Uterus (tissue), 4 donors: ENCODE results near the gene UGT1A6. TPM values are rescaled to one million over a fixed set of nuclear protein-coding genes. Genes with fewer than 3 reads are reported as not detected.

Experiments used
- DNase-seq, 2 donors: peaks; one replicate each; pipeline ENCODE4 v3.0.0-alpha.2; 2019 to 2020
- H3K27ac ChIP-seq, 2 donors: fragments of 200-600 bp; sonication (generic); 1 replicate in 1 of 2; 2 replicates in 1 of 2; pipeline ENCODE4 v1.5.1; 2016 to 2018
- H3K27me3 ChIP-seq, 2 donors: fragments of 200-600 bp; sonication (generic); one replicate each; pipeline ENCODE4 v1.5.1; 2018 to 2019; ENCODE audit warnings: control low read depth in 1 of 2
- H3K36me3 ChIP-seq, 2 donors: fragments of 200-600 bp; sonication (generic); one replicate each; pipeline ENCODE4 v1.5.1; 2019; ENCODE audit warnings: control low read depth in 1 of 2
- H3K4me1 ChIP-seq, 2 donors: fragments of 200-600 bp; sonication (generic); one replicate each; pipeline ENCODE4 v1.5.1; 2018 to 2019; ENCODE audit warnings: control low read depth in 1 of 2
- H3K4me3 ChIP-seq, 2 donors: fragments of 200-600 bp; sonication (generic); 1 replicate in 1 of 2; 2 replicates in 1 of 2; pipeline ENCODE4 v1.5.1; 2018 to 2019; ENCODE audit warnings: mild to moderate bottlenecking in 1 of 2
- H3K9me3 ChIP-seq, 2 donors: fragments of 200-600 bp; sonication (generic); one replicate each; pipeline ENCODE4 v1.5.1; 2019; ENCODE audit warnings: control low read depth in 1 of 2
- POLR2A ChIP-seq, 2 donors: fragments of 450-650 bp; IDR thresholded peaks; one replicate each; pipeline ENCODE4 v1.6.1; 2016; ENCODE audit warnings: antibody characterized with exemption in 2 of 2, mild to moderate bottlenecking in 1 of 2, moderate library complexity in 1 of 2
- intact Hi-C: fragments of 100-400 bp; cut with DNase I; formaldehyde crosslinking; loops from one replicate; pipeline ENCODE4 v1.15.1; 2023; ENCODE audit warnings: low total_unique reads
- total RNA-seq, 4 donors: library from RNA; depleted of rRNA in 3 of 4; stranded (reverse); fragments of >200 nt in 3 of 4; gene quantifications; one replicate each; pipeline versions ENCODE4 v1.1.0 to v1.2.4, GENCODE V29; 2014 to 2023
- TF ChIP-seq, protein P1 (sequence below), 4 experiments: fragments of 200-600 bp in 2 of 4; fragments of 450-650 bp in 2 of 4; sonication (generic) in 2 of 4; IDR thresholded peaks; one replicate each; pipeline ENCODE4 v1.5.1; 2016 to 2019; ENCODE audit warnings: antibody characterized with exemption in 4 of 4, mild to moderate bottlenecking in 2 of 4, moderate library complexity in 1 of 4
- donor health status: DM: yes; HTN: yes; CAD: no.

UGT1A6 gene
- total RNA-seq, 4 donors from 2014 or later: not detected

DNA sequence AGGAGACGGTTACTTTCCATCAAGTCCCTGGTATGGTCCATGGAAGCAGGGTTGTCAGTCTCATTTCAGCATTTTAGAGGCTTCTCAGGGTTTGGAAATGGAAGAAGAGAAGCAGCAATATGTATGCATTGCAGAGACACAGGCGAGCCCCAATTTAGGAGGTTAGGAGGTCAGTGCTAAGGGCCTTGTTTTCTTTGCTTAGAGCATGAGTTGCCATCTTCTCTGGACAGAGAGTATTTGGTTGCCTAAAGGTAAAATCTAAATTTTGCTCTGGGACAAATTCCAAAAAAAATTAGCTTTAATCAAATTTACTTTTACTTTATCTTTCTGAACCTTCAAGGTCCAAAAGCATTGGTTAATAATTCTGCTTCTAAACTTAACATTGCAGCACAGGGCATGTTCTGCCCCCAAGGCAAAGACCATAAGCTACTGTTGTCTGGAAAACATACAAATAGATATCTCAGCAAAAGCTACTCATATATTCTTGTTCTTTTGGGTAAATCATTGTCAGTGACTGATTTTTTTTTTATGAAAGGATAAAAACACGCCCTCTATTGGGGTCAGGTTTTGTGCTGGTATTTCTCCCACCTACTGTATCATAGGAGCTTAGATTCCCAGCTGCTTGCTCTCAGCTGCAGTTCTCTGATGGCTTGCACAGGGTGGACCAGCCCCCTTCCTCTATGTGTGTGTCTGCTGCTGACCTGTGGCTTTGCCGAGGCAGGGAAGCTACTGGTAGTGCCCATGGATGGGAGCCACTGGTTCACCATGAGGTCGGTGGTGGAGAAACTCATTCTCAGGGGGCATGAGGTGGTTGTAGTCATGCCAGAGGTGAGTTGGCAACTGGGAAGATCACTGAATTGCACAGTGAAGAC, 21.2 kb upstream of the UGT1A6 start, which contains the start of gene UGT1A9:
Gene UGT1A9, plus strand, starts transcription at position 609 of the 872 bp plus-strand sequence. Its CDS starts 37 bp downstream, at position 646.
- Histone ChIP-seq H3K9me3 (no peaks in the 10 kb centered on the region), H3K27ac (no peak within 1 kb of the TSS), H3K4me3 (no peak within 1 kb of the TSS), H3K36me3 (no peaks in the 10 kb centered on the region), H3K4me1 (no peaks in the 10 kb centered on the region), H3K27me3 (no peaks in the 10 kb centered on the region)
- no peak for DNase-seq
- TF ChIP-seq, protein P1, sequence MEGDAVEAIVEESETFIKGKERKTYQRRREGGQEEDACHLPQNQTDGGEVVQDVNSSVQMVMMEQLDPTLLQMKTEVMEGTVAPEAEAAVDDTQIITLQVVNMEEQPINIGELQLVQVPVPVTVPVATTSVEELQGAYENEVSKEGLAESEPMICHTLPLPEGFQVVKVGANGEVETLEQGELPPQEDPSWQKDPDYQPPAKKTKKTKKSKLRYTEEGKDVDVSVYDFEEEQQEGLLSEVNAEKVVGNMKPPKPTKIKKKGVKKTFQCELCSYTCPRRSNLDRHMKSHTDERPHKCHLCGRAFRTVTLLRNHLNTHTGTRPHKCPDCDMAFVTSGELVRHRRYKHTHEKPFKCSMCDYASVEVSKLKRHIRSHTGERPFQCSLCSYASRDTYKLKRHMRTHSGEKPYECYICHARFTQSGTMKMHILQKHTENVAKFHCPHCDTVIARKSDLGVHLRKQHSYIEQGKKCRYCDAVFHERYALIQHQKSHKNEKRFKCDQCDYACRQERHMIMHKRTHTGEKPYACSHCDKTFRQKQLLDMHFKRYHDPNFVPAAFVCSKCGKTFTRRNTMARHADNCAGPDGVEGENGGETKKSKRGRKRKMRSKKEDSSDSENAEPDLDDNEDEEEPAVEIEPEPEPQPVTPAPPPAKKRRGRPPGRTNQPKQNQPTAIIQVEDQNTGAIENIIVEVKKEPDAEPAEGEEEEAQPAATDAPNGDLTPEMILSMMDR (IDR thresholded peaks at IDR 0.05): no peak
- no peak for TF ChIP-seq POLR2A (IDR thresholded peaks at IDR 0.05)
- intact Hi-C loops: no loop called here

DNA sequence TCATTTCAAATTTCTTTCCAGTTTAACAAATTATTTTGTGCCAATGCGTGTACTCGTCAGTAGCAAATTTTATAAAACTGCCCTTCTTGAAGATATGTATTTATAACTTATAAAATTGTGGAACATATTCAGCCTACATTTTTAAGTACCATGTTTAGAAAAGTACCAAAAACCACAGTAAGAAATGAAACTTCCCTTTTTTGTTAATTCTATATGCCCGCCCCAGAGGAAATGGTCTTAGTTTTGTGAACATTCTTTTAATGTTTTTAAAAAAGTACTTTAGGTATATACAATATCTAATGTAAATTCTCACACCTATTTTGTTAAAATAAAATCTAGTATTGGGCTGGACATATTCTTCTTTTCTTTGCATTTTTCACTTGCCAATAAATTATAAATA, 19.8 kb upstream of the UGT1A6 start:
- no peak overlapping the region for H3K27ac ChIP-seq
- intact Hi-C loops: no loop called here
- no peaks in the 10 kb centered on the region for H3K36me3 ChIP-seq
- H3K4me1 ChIP-seq: no peaks in the 10 kb centered on the region
- no peak overlapping the region for H3K4me3 ChIP-seq
- no peaks in the 10 kb centered on the region for H3K9me3 ChIP-seq
- DNase-seq: no peak
- H3K27me3 ChIP-seq: no peaks in the 10 kb centered on the region
- TF ChIP-seq POLR2A (IDR thresholded peaks at IDR 0.05): no peak
- TF ChIP-seq, protein P1 (IDR thresholded peaks at IDR 0.05): no peak

DNA sequence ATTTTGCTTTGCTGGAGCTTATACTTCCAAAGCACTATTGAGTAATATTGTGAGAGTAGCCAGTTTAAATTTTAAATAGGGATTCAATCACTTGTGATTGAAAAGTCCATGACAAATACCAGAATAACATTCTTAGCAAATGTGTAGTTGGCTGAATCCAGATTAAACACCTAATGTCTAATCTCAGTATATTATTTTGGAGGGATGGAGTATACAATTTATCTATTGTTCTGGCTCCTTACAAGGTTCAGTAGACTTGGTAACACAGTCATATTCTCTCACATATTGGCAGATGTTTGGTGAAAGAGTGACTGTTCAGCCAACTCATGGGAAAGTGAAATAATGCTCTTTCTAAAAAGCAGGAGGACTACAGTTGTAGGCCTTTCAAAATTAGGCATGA, 18.8 kb upstream of the UGT1A6 start:
- Histone ChIP-seq H3K9me3 (no peaks in the 10 kb centered on the region), H3K27me3 (no peaks in the 10 kb centered on the region), H3K4me3 (no peak overlapping the region), H3K36me3 (no peaks in the 10 kb centered on the region), H3K4me1 (no peaks in the 10 kb centered on the region), H3K27ac (no peak overlapping the region)
- DNase-seq: no peak
- intact Hi-C loops: no loop called here
- TF ChIP-seq POLR2A (IDR thresholded peaks at IDR 0.05): no peak
- TF ChIP-seq, protein P1 (IDR thresholded peaks at IDR 0.05): no peak

DNA sequence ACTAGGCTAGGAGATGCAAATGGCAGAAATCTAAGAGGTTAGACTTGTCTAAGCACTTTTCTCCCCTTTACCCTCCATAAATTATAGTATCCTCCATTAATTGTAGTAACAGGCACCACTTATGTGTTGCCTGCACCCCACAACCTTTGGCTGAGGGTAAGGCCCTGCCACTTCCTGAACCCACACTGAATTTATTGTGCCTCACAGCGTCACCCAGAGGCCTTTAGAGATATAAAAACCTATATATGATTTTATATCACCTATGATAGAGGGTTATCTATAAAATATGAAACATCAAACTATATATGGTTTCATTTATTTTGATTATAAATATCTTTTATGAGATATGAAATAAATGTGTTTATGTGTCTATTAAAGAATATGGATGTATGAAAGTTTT, 18.4 kb upstream of the UGT1A6 start:
- no peaks in the 10 kb centered on the region for H3K9me3 ChIP-seq
- no peak overlapping the region for H3K4me3 ChIP-seq
- no peak for DNase-seq
- H3K4me1 ChIP-seq: no peaks in the 10 kb centered on the region
- intact Hi-C loops: no loop called here
- H3K27ac ChIP-seq: no peak overlapping the region
- TF ChIP-seq, protein P1 (IDR thresholded peaks at IDR 0.05): no peak
- no peak for TF ChIP-seq POLR2A (IDR thresholded peaks at IDR 0.05)
- H3K36me3 ChIP-seq: no peaks in the 10 kb centered on the region
- no peaks in the 10 kb centered on the region for H3K27me3 ChIP-seq

DNA sequence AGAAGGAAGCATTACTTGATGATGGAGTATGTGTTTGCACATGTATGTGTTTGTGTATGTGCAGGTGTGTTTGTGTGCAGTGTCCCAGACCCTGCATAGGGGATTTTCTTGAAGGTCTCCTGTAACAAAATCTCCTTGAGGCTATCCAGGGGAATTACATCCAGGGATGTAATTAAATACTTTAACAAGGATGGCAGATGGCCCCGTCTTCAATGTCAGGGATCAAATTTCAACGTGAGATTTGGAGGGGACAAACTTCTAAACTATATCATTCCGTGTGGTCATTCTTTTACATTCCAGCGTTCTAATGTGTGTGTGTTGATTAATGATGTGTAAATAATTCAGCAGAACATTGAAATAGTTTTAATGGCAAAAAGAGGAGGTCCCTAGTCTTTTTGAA, 17.7 kb upstream of the UGT1A6 start:
- TF ChIP-seq POLR2A (IDR thresholded peaks at IDR 0.05): no peak
- TF ChIP-seq, protein P1 (IDR thresholded peaks at IDR 0.05): no peak
- no peaks in the 10 kb centered on the region for H3K4me1 ChIP-seq
- H3K36me3 ChIP-seq: no peaks in the 10 kb centered on the region
- H3K27ac ChIP-seq: no peak overlapping the region
- H3K27me3 ChIP-seq: no peaks in the 10 kb centered on the region
- H3K9me3 ChIP-seq: no peaks in the 10 kb centered on the region
- H3K4me3 ChIP-seq: no peak overlapping the region
- DNase-seq: no peak
- intact Hi-C loops: no loop called here
